WTC11 (cell line): ENCODE results near the gene RFC5. TPM values are rescaled to one million over a fixed set of nuclear protein-coding genes. Genes with fewer than 3 reads are reported as not detected.

Experiments used
- ATAC-seq: fragments of 200-7000 bp; cut with Tn5 transposase; 2 replicates; pipeline ENCODE4 v1.10.0; 2021; ENCODE audit warnings: mild to moderate bottlenecking, moderate library complexity
- CTCF ChIA-PET: fragments of 300-600 bp; sonication (Branson Sonifier 250); formaldehyde crosslinking; loops from one replicate; lab custom pipeline; 2021; ENCODE audit warnings: antibody characterized with exemption; lab: Charles Lee
- POLR2A ChIA-PET: fragments of 350-600 bp; sonication (Branson Sonifier 250); formaldehyde crosslinking; loops from one replicate; lab custom pipeline; 2021; ENCODE audit warnings: antibody characterized with exemption; lab: Charles Lee
- DNase-seq: peaks from one replicate; pipeline ENCODE4 v3.0.0; 2021; ENCODE audit warnings: low spot score
- H3K27ac Mint-ChIP-seq: 2 replicates; pipeline ENCODE4 v1.8.0; 2021; ENCODE audit warnings: mixed read lengths
- H3K27me3 Mint-ChIP-seq: 2 replicates; pipeline ENCODE4 v1.8.0; 2021; ENCODE audit warnings: low read depth, mild to moderate bottlenecking, moderate library complexity, mixed read lengths
- H3K36me3 Mint-ChIP-seq: 2 replicates; pipeline ENCODE4 v1.8.0; 2021; ENCODE audit warnings: mixed read lengths
- H3K4me1 Mint-ChIP-seq: 2 replicates; pipeline ENCODE4 v1.8.0; 2022; ENCODE audit warnings: mixed read lengths
- H3K4me3 Mint-ChIP-seq: 2 replicates; pipeline ENCODE4 v1.8.0; 2021; ENCODE audit warnings: mild to moderate bottlenecking, moderate library complexity, mixed read lengths
- H3K9me3 Mint-ChIP-seq: 2 replicates; pipeline ENCODE4 v1.8.0; 2021; ENCODE audit warnings: mixed read lengths
- ELF4 ChIP-seq: sonication (generic); formaldehyde crosslinking; IDR thresholded peaks from 2 replicates; pipeline ENCODE4 v1.8.1; 2022; ENCODE audit warnings: low read depth, mild to moderate bottlenecking, moderate library complexity, missing genetic modification reagents
- HMGA2 ChIP-seq: fragments of 250-450 bp; sonication (Bioruptor Pico); IDR thresholded peaks from 2 replicates; pipeline ENCODE4 v1.4.0; 2021; ENCODE audit warnings: mild to moderate bottlenecking, moderate library complexity
- ZBTB21 ChIP-seq: sonication (generic); formaldehyde crosslinking; IDR thresholded peaks from 2 replicates; pipeline ENCODE4 v1.8.1; 2023; ENCODE audit warnings: mild to moderate bottlenecking, missing genetic modification reagents, borderline replicate concordance
- ZNF121 ChIP-seq: sonication (generic); formaldehyde crosslinking; IDR thresholded peaks from 2 replicates; pipeline ENCODE4 v1.8.0; 2023; ENCODE audit warnings: missing genetic modification reagents
- ZNF138 ChIP-seq: sonication (generic); formaldehyde crosslinking; conservative IDR thresholded peaks from 2 replicates; pipeline ENCODE4 v1.8.1; 2022; ENCODE audit warnings: mild to moderate bottlenecking, moderate library complexity, missing genetic modification reagents
- total RNA-seq: library from RNA; stranded (reverse); gene quantifications from 3 replicates; pipeline ENCODE4 v1.2.3, GENCODE V29; 2021
- TF ChIP-seq, protein P1 (sequence below): sonication (generic); formaldehyde crosslinking; IDR thresholded peaks from 2 replicates; pipeline ENCODE4 v1.8.0; 2022; ENCODE audit warnings: missing genetic modification reagents
- TF ChIP-seq, protein P2 (sequence below): fragments of 200-600 bp; IDR thresholded peaks from 2 replicates; pipeline ENCODE4 v1.8.0; 2022; ENCODE audit warnings: antibody characterized with exemption
- TF ChIP-seq, protein P3 (sequence below): sonication (generic); formaldehyde crosslinking; conservative IDR thresholded peaks from 2 replicates; pipeline ENCODE4 v1.8.1; 2022; ENCODE audit warnings: mild to moderate bottlenecking, missing genetic modification reagents
- TF ChIP-seq, protein P4 (sequence below): sonication (generic); formaldehyde crosslinking; IDR thresholded peaks from 2 replicates; pipeline ENCODE4 v1.8.1; 2022; ENCODE audit warnings: mild to moderate bottlenecking, missing genetic modification reagents, moderate library complexity, borderline replicate concordance
- TF ChIP-seq, protein P5 (sequence below): sonication (generic); formaldehyde crosslinking; IDR thresholded peaks from 2 replicates; pipeline ENCODE4 v1.8.0; 2022; ENCODE audit warnings: mild to moderate bottlenecking, missing genetic modification reagents
- TF ChIP-seq, protein P6 (sequence below): sonication (generic); formaldehyde crosslinking; IDR thresholded peaks from 2 replicates; pipeline ENCODE4 v1.8.1; 2023; ENCODE audit warnings: mild to moderate bottlenecking, missing genetic modification reagents, moderate library complexity
- TF ChIP-seq, protein P7 (sequence below): fragments of 250-450 bp; sonication (Bioruptor Pico); conservative IDR thresholded peaks from 2 replicates; pipeline ENCODE4 v1.9.0; 2021; ENCODE audit warnings: mild to moderate bottlenecking

The RFC5 gene
- total RNA-seq, 1 experiment from 2014 or later = 35.2 TPM

DNA sequence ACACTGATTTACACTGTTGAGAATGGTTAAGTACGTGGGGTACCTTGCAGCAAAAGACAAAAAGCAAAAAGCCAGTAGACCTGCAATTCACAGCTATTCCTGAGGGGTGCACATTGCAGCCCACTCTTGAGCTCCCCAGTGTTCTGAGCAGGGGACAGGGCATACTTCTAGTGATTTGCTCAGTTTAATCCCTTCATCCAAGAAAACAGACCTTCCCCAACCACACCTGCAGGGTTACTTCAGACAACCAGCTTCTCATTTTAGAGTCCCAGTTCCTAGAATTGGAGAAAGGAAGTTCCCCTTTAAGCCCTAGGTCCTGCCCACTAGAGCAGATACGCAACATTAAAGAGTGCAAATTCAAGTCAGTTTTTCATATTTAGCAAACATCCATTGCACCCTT is 48.1 kb downstream of the RFC5 start:
- ChIA-PET POLR2A (interaction anchor here (0.6 to 1.9 kb wide), 5 partner anchors 28 to 71 kb away, joined by 3 to 7 read pairs (median 4); partner anchors contain the start of genes PEBP1 and VSIG10), CTCF (interaction anchor here (0.6 to 4.9 kb wide), 15 partner anchors 9 to 312 kb away, joined by 3 to 44 read pairs (median 5); partner anchors contain the start of genes PEBP1, SUDS3, TAOK3 and VSIG10)
- H3K4me3 Mint-ChIP-seq = peak overlapping the region; percentile 89
- peak; percentile 26 for DNase-seq
- TF ChIP-seq, protein P1, sequence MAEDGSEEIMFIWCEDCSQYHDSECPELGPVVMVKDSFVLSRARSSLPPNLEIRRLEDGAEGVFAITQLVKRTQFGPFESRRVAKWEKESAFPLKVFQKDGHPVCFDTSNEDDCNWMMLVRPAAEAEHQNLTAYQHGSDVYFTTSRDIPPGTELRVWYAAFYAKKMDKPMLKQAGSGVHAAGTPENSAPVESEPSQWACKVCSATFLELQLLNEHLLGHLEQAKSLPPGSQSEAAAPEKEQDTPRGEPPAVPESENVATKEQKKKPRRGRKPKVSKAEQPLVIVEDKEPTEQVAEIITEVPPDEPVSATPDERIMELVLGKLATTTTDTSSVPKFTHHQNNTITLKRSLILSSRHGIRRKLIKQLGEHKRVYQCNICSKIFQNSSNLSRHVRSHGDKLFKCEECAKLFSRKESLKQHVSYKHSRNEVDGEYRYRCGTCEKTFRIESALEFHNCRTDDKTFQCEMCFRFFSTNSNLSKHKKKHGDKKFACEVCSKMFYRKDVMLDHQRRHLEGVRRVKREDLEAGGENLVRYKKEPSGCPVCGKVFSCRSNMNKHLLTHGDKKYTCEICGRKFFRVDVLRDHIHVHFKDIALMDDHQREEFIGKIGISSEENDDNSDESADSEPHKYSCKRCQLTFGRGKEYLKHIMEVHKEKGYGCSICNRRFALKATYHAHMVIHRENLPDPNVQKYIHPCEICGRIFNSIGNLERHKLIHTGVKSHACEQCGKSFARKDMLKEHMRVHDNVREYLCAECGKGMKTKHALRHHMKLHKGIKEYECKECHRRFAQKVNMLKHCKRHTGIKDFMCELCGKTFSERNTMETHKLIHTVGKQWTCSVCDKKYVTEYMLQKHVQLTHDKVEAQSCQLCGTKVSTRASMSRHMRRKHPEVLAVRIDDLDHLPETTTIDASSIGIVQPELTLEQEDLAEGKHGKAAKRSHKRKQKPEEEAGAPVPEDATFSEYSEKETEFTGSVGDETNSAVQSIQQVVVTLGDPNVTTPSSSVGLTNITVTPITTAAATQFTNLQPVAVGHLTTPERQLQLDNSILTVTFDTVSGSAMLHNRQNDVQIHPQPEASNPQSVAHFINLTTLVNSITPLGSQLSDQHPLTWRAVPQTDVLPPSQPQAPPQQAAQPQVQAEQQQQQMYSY (CRISPR knock-in tag) = no peak
- TF ChIP-seq, protein P2, sequence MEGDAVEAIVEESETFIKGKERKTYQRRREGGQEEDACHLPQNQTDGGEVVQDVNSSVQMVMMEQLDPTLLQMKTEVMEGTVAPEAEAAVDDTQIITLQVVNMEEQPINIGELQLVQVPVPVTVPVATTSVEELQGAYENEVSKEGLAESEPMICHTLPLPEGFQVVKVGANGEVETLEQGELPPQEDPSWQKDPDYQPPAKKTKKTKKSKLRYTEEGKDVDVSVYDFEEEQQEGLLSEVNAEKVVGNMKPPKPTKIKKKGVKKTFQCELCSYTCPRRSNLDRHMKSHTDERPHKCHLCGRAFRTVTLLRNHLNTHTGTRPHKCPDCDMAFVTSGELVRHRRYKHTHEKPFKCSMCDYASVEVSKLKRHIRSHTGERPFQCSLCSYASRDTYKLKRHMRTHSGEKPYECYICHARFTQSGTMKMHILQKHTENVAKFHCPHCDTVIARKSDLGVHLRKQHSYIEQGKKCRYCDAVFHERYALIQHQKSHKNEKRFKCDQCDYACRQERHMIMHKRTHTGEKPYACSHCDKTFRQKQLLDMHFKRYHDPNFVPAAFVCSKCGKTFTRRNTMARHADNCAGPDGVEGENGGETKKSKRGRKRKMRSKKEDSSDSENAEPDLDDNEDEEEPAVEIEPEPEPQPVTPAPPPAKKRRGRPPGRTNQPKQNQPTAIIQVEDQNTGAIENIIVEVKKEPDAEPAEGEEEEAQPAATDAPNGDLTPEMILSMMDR = peak; percentile 15; the same call in 1 of the 2 replicates
- peaks cover 38% of the 10 kb centered on the region for H3K4me1 Mint-ChIP-seq
- H3K27me3 Mint-ChIP-seq = no peaks in the 10 kb centered on the region
- no peaks in the 10 kb centered on the region for H3K9me3 Mint-ChIP-seq
- H3K27ac Mint-ChIP-seq = peak overlapping the region; percentile 82
- peak; percentile 42 for ATAC-seq
- peaks cover 34% of the 10 kb centered on the region for H3K36me3 Mint-ChIP-seq

DNA sequence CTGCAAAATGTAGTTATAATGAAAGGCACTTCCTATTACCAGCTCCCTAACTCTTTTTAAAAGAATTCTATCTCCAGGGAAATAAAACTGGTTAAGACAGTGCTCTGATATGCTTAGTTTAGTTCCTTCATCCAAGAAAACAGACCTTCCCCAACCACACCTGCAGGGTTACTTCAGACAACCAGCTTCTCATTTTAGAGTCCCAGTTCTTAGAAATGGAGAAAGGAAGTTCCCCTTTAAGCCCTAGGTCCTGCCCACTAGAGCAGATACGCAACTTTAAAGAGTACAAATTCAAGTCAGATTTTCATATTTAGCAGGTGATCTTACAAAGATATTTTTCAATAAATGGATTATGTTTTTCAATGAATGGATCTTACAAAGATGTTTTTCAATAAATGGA is 48.9 kb downstream of the RFC5 start:
- Mint-ChIP-seq H3K9me3 (no peaks in the 10 kb centered on the region), H3K4me3 (no peak overlapping the region), H3K27me3 (no peaks in the 10 kb centered on the region), H3K27ac (peak overlapping the region; percentile 75), H3K4me1 (peaks cover 31% of the 10 kb centered on the region), H3K36me3 (peaks cover 39% of the 10 kb centered on the region)
- POLR2A ChIA-PET = interaction anchor here (1.9 kb wide), 1 partner anchor 37 kb away, joined by 7 read pairs; no protein-coding TSS in a partner anchor
- CTCF ChIA-PET = interaction anchor here (1.3 to 4.9 kb wide), 6 partner anchors 9 to 308 kb away, joined by 3 to 44 read pairs (median 6); partner anchors contain the start of gene TAOK3
- ATAC-seq = no peak
- DNase-seq = no peak
- TF ChIP-seq ZBTB21 (CRISPR knock-in tag) (no peak), ZNF138 (CRISPR knock-in tag) (no peak), ZNF121 (CRISPR knock-in tag) (no peak), HMGA2 (no peak), ELF4 (CRISPR knock-in tag) (no peak)
- TF ChIP-seq, protein P3, sequence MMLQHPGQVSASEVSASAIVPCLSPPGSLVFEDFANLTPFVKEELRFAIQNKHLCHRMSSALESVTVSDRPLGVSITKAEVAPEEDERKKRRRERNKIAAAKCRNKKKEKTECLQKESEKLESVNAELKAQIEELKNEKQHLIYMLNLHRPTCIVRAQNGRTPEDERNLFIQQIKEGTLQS (CRISPR knock-in tag) = no peak
- TF ChIP-seq, protein P1 (CRISPR knock-in tag) = no peak
- TF ChIP-seq, protein P4, sequence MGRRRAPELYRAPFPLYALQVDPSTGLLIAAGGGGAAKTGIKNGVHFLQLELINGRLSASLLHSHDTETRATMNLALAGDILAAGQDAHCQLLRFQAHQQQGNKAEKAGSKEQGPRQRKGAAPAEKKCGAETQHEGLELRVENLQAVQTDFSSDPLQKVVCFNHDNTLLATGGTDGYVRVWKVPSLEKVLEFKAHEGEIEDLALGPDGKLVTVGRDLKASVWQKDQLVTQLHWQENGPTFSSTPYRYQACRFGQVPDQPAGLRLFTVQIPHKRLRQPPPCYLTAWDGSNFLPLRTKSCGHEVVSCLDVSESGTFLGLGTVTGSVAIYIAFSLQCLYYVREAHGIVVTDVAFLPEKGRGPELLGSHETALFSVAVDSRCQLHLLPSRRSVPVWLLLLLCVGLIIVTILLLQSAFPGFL (CRISPR knock-in tag) = no peak
- TF ChIP-seq, protein P2 = no peak
- TF ChIP-seq, protein P5, sequence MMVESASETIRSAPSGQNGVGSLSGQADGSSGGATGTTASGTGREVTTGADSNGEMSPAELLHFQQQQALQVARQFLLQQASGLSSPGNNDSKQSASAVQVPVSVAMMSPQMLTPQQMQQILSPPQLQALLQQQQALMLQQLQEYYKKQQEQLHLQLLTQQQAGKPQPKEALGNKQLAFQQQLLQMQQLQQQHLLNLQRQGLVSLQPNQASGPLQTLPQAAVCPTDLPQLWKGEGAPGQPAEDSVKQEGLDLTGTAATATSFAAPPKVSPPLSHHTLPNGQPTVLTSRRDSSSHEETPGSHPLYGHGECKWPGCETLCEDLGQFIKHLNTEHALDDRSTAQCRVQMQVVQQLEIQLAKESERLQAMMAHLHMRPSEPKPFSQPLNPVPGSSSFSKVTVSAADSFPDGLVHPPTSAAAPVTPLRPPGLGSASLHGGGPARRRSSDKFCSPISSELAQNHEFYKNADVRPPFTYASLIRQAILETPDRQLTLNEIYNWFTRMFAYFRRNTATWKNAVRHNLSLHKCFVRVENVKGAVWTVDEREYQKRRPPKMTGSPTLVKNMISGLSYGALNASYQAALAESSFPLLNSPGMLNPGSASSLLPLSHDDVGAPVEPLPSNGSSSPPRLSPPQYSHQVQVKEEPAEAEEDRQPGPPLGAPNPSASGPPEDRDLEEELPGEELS (CRISPR knock-in tag) = no peak
- TF ChIP-seq, protein P6, sequence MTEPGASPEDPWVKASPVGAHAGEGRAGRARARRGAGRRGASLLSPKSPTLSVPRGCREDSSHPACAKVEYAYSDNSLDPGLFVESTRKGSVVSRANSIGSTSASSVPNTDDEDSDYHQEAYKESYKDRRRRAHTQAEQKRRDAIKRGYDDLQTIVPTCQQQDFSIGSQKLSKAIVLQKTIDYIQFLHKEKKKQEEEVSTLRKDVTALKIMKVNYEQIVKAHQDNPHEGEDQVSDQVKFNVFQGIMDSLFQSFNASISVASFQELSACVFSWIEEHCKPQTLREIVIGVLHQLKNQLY (CRISPR knock-in tag) = no peak
- TF ChIP-seq, protein P7, sequence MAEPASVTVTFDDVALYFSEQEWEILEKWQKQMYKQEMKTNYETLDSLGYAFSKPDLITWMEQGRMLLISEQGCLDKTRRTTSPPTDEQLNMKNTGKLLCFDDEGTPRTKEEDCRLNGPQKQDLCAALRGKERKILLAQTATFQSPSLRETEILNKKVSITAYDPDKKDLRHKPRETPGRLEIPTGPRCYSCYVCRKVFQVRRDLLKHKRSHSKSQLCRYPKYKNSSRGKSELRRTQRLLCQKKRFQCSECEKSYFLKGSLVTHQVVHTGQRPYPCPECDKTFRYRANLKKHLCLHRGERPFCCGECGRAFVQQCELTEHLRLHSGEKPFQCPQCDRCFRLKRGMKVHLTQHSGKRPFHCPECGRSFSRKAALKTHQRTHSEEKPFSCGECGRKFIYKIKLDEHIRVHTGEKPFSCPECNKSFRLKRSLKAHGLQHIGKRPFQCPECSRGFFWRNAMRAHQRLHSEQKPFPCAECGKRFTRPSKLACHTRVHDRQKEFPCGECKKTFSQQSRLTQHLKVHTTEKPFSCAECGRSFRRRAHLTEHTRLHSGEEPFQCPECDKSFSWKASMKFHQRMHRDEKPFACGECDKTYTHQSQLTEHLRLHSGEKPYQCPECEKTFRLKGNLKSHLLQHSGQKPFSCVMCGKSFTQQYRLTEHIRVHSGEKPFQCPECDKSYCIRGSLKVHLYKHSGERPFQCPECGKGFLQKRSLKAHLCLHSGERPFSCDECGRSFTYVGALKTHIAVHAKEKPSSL = no peak
